HG03025 (cell line): ENCODE measurements around the gene HS3ST3B1.

Experiments used
- ATAC-seq: cut with Tn5 transposase; IDR thresholded peaks from one replicate; pipeline ENCODE4 v1.9.1; 2021; ENCODE audit warnings: mild to moderate bottlenecking, moderate library complexity; ENCODE audit not compliant: unreplicated experiment, low FRiP score

HS3ST3B1 gene

GRCh38 chr17:14300575-14301278, at the start of gene HS3ST3B1:
Gene HS3ST3B1 (plus strand): TSS chr17:14301081. CDS start chr17:14301519, 438 bp downstream.
- peak; percentile 79 for ATAC-seq

- no peak for ATAC-seq
Observed at GRCh38 chr17:14261406-14261805, 39.5 kb upstream of the HS3ST3B1 start.

- ATAC-seq, result no peak
Observed at GRCh38 chr17:14268264-14268663, 32.6 kb upstream of the HS3ST3B1 start.

GRCh38 chr17:14269473-14269872, 31.4 kb upstream of the HS3ST3B1 start:
- no peak for ATAC-seq

- ATAC-seq, result no peak
Observed at GRCh38 chr17:14270508-14270907, 30.4 kb upstream of the HS3ST3B1 start.

GRCh38 chr17:14276535-14277250, 24.2 kb upstream of the HS3ST3B1 start:
- no peak for ATAC-seq

GRCh38 chr17:14281530-14281929, 19.4 kb upstream of the HS3ST3B1 start:
- ATAC-seq, result no peak

GRCh38 chr17:14282726-14283125, 18.2 kb upstream of the HS3ST3B1 start:
- ATAC-seq, result no peak

- no peak for ATAC-seq
Observed at GRCh38 chr17:14289162-14289561, 11.7 kb upstream of the HS3ST3B1 start.

GRCh38 chr17:14294876-14295275, 6.0 kb upstream of the HS3ST3B1 start:
- ATAC-seq, result no peak

- ATAC-seq, result no peak
Observed at GRCh38 chr17:14295676-14296075, 5.2 kb upstream of the HS3ST3B1 start.

GRCh38 chr17:14296166-14296910, 4.5 kb upstream of the HS3ST3B1 start:
- no peak for ATAC-seq

- ATAC-seq, result no peak
Observed at GRCh38 chr17:14297161-14297851, 3.6 kb upstream of the HS3ST3B1 start.

GRCh38 chr17:14298221-14298946, 2.5 kb upstream of the HS3ST3B1 start:
- no peak for ATAC-seq

GRCh38 chr17:14298947-14299279, 2.0 kb upstream of the HS3ST3B1 start:
- ATAC-seq, result no peak

- no peak for ATAC-seq
Observed at GRCh38 chr17:14299280-14300141, 1.4 kb upstream of the HS3ST3B1 start.

GRCh38 chr17:14301279-14302090, 604 bp downstream of the HS3ST3B1 start:
- peak; percentile 9 for ATAC-seq

- ATAC-seq, result peak; percentile 15
Observed at GRCh38 chr17:14302091-14302430, 1.2 kb downstream of the HS3ST3B1 start.
